ENCODE data around the gene OLIG1.

The OLIG1 gene

DNA sequence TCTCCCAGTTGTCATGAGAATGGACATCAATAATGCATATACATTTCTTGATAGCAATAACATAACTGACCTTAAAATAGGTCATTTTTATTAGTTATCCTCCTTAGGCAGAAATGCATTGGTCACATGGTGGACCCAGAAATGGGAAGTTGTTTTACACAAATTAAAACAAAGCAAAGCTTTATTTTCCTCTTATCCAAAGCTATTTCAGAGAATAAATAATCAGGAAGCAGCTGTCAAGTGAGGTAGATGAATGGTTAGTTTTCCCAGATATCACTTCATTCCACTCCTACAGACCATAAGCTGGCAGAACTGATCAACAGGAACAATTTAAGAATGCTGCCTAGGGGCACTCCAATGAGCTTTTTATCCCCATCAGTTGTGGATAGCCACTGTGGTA lies 16.0 kb upstream of the OLIG1 start:
- Histone ChIP-seq H4K20me1 (ENCODE audit: control insufficient read depth, insufficient read depth, low read depth, low read length) (no peaks in the 10 kb centered on the region), H3K9me2 (replicated peaks; ENCODE audit: control insufficient read depth, low read length) (no peaks in the 10 kb centered on the region), H3K4me3 (ENCODE audit: low read length) (no peak overlapping the region), H3K27me3 (ENCODE audit: control insufficient read depth, low read length) (0 out of 2 replicates have a peak, but pooled peaks cover 4% of the 10 kb centered on the region), H3K27ac (ENCODE audit: low read depth, low read length) (no peak overlapping the region), H3K36me3 (ENCODE audit: control insufficient read depth, low read length) (no peaks in the 10 kb centered on the region), H3K4me1 (ENCODE audit: control insufficient read depth, low read length) (no peaks in the 10 kb centered on the region), H3K4me2 (ENCODE audit: low read length) (no peak overlapping the region), H3K9me3 (ENCODE audit: control insufficient read depth, insufficient read depth, low read length) (no peaks in the 10 kb centered on the region), H3K79me2 (ENCODE audit: control insufficient read depth, low read length) (no peaks in the 10 kb centered on the region), H3F3A (ENCODE audit: control insufficient read depth, insufficient read depth) (no peaks in the 10 kb centered on the region)
- TF ChIP-seq EZH2phosphoT487 (IDR thresholded peaks at IDR 0.05; ENCODE audit: borderline replicate concordance, low read length) (no peak), CTCF (IDR thresholded peaks at IDR 0.05; ENCODE audit: low read depth, low read length, poor library complexity, severe bottlenecking) (no peak)

- no peaks in the 10 kb centered on the region for H3K4me1 ChIP-seq (ENCODE audit: control insufficient read depth, low read length)
- H3K27ac ChIP-seq (ENCODE audit: low read depth, low read length): no peak overlapping the region
Measured at GRCh38 chr21:33055991-33056390, 13.9 kb upstream of the OLIG1 start.

GRCh38 chr21:33057385-33057940 lies 12.5 kb upstream of the OLIG1 start:
- TF ChIP-seq EZH2phosphoT487 (IDR thresholded peaks at IDR 0.05; ENCODE audit: borderline replicate concordance, low read length): no peak
- TF ChIP-seq CTCF (IDR thresholded peaks at IDR 0.05; ENCODE audit: low read depth, low read length, poor library complexity, severe bottlenecking): no peak
- 0 out of 2 replicates have a peak, but pooled peaks cover 4% of the 10 kb centered on the region for H3K27me3 ChIP-seq (ENCODE audit: control insufficient read depth, low read length)
- H3F3A ChIP-seq (ENCODE audit: control insufficient read depth, insufficient read depth): no peaks in the 10 kb centered on the region
- no peaks in the 10 kb centered on the region for H3K9me3 ChIP-seq (ENCODE audit: control insufficient read depth, insufficient read depth, low read length)
- no peaks in the 10 kb centered on the region for H3K4me1 ChIP-seq (ENCODE audit: control insufficient read depth, low read length)
- H3K79me2 ChIP-seq (ENCODE audit: control insufficient read depth, low read length): no peaks in the 10 kb centered on the region
- H3K4me3 ChIP-seq (ENCODE audit: low read length): no peak overlapping the region
- H3K27ac ChIP-seq (ENCODE audit: low read depth, low read length): no peak overlapping the region
- no peaks in the 10 kb centered on the region for H3K36me3 ChIP-seq (ENCODE audit: control insufficient read depth, low read length)
- H3K9me2 ChIP-seq (replicated peaks; ENCODE audit: control insufficient read depth, low read length): no peaks in the 10 kb centered on the region
- no peaks in the 10 kb centered on the region for H4K20me1 ChIP-seq (ENCODE audit: control insufficient read depth, insufficient read depth, low read depth, low read length)
- no peak overlapping the region for H3K4me2 ChIP-seq (ENCODE audit: low read length)

More at GRCh38 chr21:33055991-33056390, 13.9 kb upstream of the OLIG1 start:
- H3K4me3 ChIP-seq (ENCODE audit: low read length): no peak overlapping the region
- H3K36me3 ChIP-seq (ENCODE audit: control insufficient read depth, low read length): no peaks in the 10 kb centered on the region
- TF ChIP-seq CTCF (IDR thresholded peaks at IDR 0.05; ENCODE audit: low read depth, low read length, poor library complexity, severe bottlenecking): no peak
- no peak overlapping the region for H3K4me2 ChIP-seq (ENCODE audit: low read length)
- no peaks in the 10 kb centered on the region for H3F3A ChIP-seq (ENCODE audit: control insufficient read depth, insufficient read depth)
- H4K20me1 ChIP-seq (ENCODE audit: control insufficient read depth, insufficient read depth, low read depth, low read length): no peaks in the 10 kb centered on the region
- 0 out of 2 replicates have a peak, but pooled peaks cover 4% of the 10 kb centered on the region for H3K27me3 ChIP-seq (ENCODE audit: control insufficient read depth, low read length)
- H3K79me2 ChIP-seq (ENCODE audit: control insufficient read depth, low read length): no peaks in the 10 kb centered on the region
- no peaks in the 10 kb centered on the region for H3K9me3 ChIP-seq (ENCODE audit: control insufficient read depth, insufficient read depth, low read length)
- H3K9me2 ChIP-seq (replicated peaks; ENCODE audit: control insufficient read depth, low read length): no peaks in the 10 kb centered on the region

Data from DOHH2 (cell line).